Upper lobe of left lung (tissue), 4 donors: ENCODE results near the gene GPR158.

Source experiments
- EP300 ChIP-seq, 4 donors: sonication (generic); formaldehyde crosslinking; IDR thresholded peaks; one replicate each; pipeline ENCODE4 v1.5.1; 2017; ENCODE audit warnings: antibody characterized with exemption in 4 of 4, control low read depth in 2 of 4
- POLR2A ChIP-seq, 4 donors: fragments of 450-650 bp; IDR thresholded peaks; one replicate each; pipeline ENCODE4 v1.5.1; 2016 to 2017; ENCODE audit warnings: antibody characterized with exemption in 4 of 4, mild to moderate bottlenecking in 2 of 4
- TF ChIP-seq, protein P1 (sequence below), 6 experiments: fragments of 450-650 bp in 4 of 6; fragments of 200-600 bp in 2 of 6; sonication (generic) in 2 of 6; IDR thresholded peaks; one replicate each; pipeline ENCODE4 v1.5.1; 2016 to 2019; ENCODE audit warnings: antibody characterized with exemption in 6 of 6

DNA sequence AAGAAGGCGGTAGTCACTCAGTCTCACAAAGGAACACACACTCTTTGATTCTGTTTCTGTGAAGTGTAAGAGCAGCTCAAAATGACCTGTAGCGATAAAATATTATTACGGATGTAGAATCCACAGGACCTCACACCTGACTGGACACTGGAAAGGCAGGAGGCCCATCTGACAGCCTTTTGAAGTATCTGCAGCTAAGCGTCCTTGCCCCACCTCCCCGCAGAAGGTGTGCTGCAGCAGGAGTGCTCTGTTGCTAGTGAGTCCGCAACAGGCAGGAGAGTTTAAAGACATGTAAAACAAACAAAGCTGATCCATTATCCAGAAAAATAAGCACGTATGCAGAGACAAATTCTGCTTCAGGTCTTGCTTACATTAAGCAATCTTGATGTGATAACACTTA lies 355.5 kb downstream of the GPR158 start:
- TF ChIP-seq, protein P1, sequence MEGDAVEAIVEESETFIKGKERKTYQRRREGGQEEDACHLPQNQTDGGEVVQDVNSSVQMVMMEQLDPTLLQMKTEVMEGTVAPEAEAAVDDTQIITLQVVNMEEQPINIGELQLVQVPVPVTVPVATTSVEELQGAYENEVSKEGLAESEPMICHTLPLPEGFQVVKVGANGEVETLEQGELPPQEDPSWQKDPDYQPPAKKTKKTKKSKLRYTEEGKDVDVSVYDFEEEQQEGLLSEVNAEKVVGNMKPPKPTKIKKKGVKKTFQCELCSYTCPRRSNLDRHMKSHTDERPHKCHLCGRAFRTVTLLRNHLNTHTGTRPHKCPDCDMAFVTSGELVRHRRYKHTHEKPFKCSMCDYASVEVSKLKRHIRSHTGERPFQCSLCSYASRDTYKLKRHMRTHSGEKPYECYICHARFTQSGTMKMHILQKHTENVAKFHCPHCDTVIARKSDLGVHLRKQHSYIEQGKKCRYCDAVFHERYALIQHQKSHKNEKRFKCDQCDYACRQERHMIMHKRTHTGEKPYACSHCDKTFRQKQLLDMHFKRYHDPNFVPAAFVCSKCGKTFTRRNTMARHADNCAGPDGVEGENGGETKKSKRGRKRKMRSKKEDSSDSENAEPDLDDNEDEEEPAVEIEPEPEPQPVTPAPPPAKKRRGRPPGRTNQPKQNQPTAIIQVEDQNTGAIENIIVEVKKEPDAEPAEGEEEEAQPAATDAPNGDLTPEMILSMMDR (IDR thresholded peaks at IDR 0.05) = no peak
- no peak for TF ChIP-seq EP300 (IDR thresholded peaks at IDR 0.05)
- no peak for TF ChIP-seq POLR2A (IDR thresholded peaks at IDR 0.05)
